Airway epithelial cell (primary cell): Measurements from ENCODE around the gene PDIA4. TPM values are rescaled to one million over a fixed set of nuclear protein-coding genes. Genes with fewer than 3 reads are reported as not detected.

ENCODE experiments used
- total RNA-seq: library from RNA; depleted of rRNA; stranded (reverse); fragments of >200 nt; gene quantifications from 2 replicates; pipeline ENCODE4 v1.2.3, GENCODE V29; 2015

The PDIA4 gene
- 218 and 269 TPM in 2 replicates for total RNA-seq

GRCh38 chr7:149028346-149029109, at the start of gene PDIA4:
TSS of gene PDIA4 (minus strand) at chr7:149028505. CDS start at chr7:149028408, 97 bp downstream.

Other genes with a start within 250 kb of the PDIA4 start
- gene EZH2, start 144.2 kb downstream of the PDIA4 start, total RNA-seq = 10.3 and 11.7 TPM in 2 replicates
- 6.0 and 8.6 TPM in 2 replicates for gene ZNF786, start 62.2 kb upstream of the PDIA4 start, total RNA-seq
- 2.1 and 2.8 TPM in 2 replicates for gene ZNF425, start 97.8 kb upstream of the PDIA4 start, total RNA-seq
- 12.6 and 14.5 TPM in 2 replicates for gene ZNF398, start 118.9 kb upstream of the PDIA4 start, total RNA-seq
- 24.2 and 26.9 TPM in 2 replicates for gene ZNF282, start 167.0 kb upstream of the PDIA4 start, total RNA-seq
- gene ZNF212, start 211.1 kb upstream of the PDIA4 start, total RNA-seq = 4.1 and 4.7 TPM in 2 replicates
- gene ZNF783, start 233.7 kb upstream of the PDIA4 start, total RNA-seq = 4.1 and 6.3 TPM in 2 replicates